IMR-90 (cell line): ENCODE data around the gene ARHGAP23. TPM values are rescaled to one million over a fixed set of nuclear protein-coding genes. Genes with fewer than 3 reads are reported as not detected.

ENCODE experiments used
- ATAC-seq: fragments of 200-7000 bp; cut with Tn5 transposase; 2 replicates; pipeline ENCODE4 v1.9.1; 2020; ENCODE audit warnings: low read depth, mild to moderate bottlenecking, moderate library complexity
- BruUV-seq: library from RNA; stranded (reverse); fragments of 400-500 nt; replicated peaks from 2 replicates; lab custom pipeline; 2021; lab: Mats Ljungman, UMichigan
- CTCF ChIA-PET: fragments of 300-600 bp; formaldehyde crosslinking; extraction: SDS; loops from one replicate; lab custom pipeline; 2021; ENCODE audit warnings: antibody characterized with exemption; lab: Yijun Ruan, JAX
- POLR2A ChIA-PET: fragments of 300-600 bp; sonication (Branson Sonifier 250); formaldehyde crosslinking; loops from one replicate; lab custom pipeline; 2022; ENCODE audit warnings: antibody characterized with exemption; ENCODE audit not compliant: unreplicated experiment; lab: Charles Lee
- DNase-seq: peaks from one replicate; pipeline ENCODE4 v3.0.0; 2013
- H2AFZ ChIP-seq: replicated peaks from 2 replicates; pipeline ENCODE3; 2013; ENCODE audit warnings: low read length, mild to moderate bottlenecking; ENCODE audit not compliant: poor library complexity
- H2AK5ac ChIP-seq: 2 replicates; pipeline ENCODE4 v1.6.1; 2013; ENCODE audit warnings: low read depth, low read length, inconsistent platforms
- H2AK9ac ChIP-seq: replicated peaks from 2 replicates; pipeline ENCODE3; 2013; ENCODE audit warnings: mild to moderate bottlenecking, low read depth, low read length, moderate library complexity; ENCODE audit not compliant: poor library complexity
- H2BK120ac ChIP-seq: 2 replicates; pipeline ENCODE4 v1.6.1; 2013; ENCODE audit warnings: low read depth, low read length, inconsistent platforms
- H2BK15ac ChIP-seq: 3 replicates; pipeline ENCODE4 v1.6.1; 2013; ENCODE audit warnings: low read depth, low read length, inconsistent platforms
- H2BK20ac ChIP-seq: 2 replicates; pipeline ENCODE4 v1.6.1; 2013; ENCODE audit warnings: low read depth, mild to moderate bottlenecking, inconsistent platforms, low read length, moderate library complexity
- H2BK5ac ChIP-seq: 2 replicates; pipeline ENCODE4 v1.6.1; 2013; ENCODE audit warnings: mild to moderate bottlenecking, low read depth, low read length, inconsistent platforms; ENCODE audit not compliant: poor library complexity, severe bottlenecking
- H3K14ac ChIP-seq: replicated peaks from 2 replicates; pipeline ENCODE4 v1.6.1; 2013; ENCODE audit warnings: low read depth, low read length, inconsistent platforms
- H3K18ac ChIP-seq: 2 replicates; pipeline ENCODE4 v1.6.1; 2013; ENCODE audit warnings: low read depth, low read length, control low read depth
- H3K23ac ChIP-seq: 2 replicates; pipeline ENCODE4 v1.6.1; 2013; ENCODE audit warnings: low read depth, low read length, inconsistent platforms
- H3K27ac ChIP-seq: 2 replicates; pipeline ENCODE4 v1.5.1; 2013; ENCODE audit warnings: mild to moderate bottlenecking, control low read depth, low read length; ENCODE audit not compliant: insufficient read depth
- H3K27me3 ChIP-seq: 2 replicates; pipeline ENCODE4 v1.6.1; 2013; ENCODE audit warnings: low read length; ENCODE audit not compliant: control insufficient read depth, insufficient read depth
- H3K36me3 ChIP-seq: 2 replicates; pipeline ENCODE4 v1.6.1; 2013; ENCODE audit warnings: low read length, mixed read lengths; ENCODE audit not compliant: control insufficient read depth, insufficient read depth
- H3K4ac ChIP-seq: 2 replicates; pipeline ENCODE4 v1.6.1; 2013; ENCODE audit warnings: low read depth, low read length, inconsistent platforms
- H3K4me1 ChIP-seq: 2 replicates; pipeline ENCODE4 v1.6.1; 2013; ENCODE audit warnings: low read length, mixed read lengths; ENCODE audit not compliant: control insufficient read depth, insufficient read depth
- H3K4me2 ChIP-seq: 2 replicates; pipeline ENCODE4 v1.6.1; 2013; ENCODE audit warnings: low read depth, mild to moderate bottlenecking, control low read depth, low read length, moderate library complexity
- H3K4me3 ChIP-seq: 2 replicates; pipeline ENCODE4 v1.5.1; 2013; ENCODE audit warnings: low read depth, mild to moderate bottlenecking, control low read depth, low read length, moderate library complexity; ENCODE audit not compliant: insufficient read depth
- H3K56ac ChIP-seq: 2 replicates; pipeline ENCODE4 v1.6.1; 2013; ENCODE audit warnings: low read length, inconsistent platforms; ENCODE audit not compliant: insufficient read depth; ENCODE audit errors: extremely low read depth
- H3K79me1 ChIP-seq, 2 experiments: 2 replicates each; pipeline ENCODE4 v1.6.1; 2013; ENCODE audit warnings: low read length in 2 of 2, inconsistent platforms in 1 of 2, low read depth in 1 of 2
- H3K9ac ChIP-seq: 2 replicates; pipeline ENCODE4 v1.6.1; 2013; ENCODE audit warnings: low read depth, low read length, control low read depth
- H3K9me1 ChIP-seq: 2 replicates; pipeline ENCODE4 v1.6.1; 2013; ENCODE audit warnings: low read length, inconsistent platforms; ENCODE audit not compliant: insufficient read depth
- H3K9me3 ChIP-seq: 2 replicates; pipeline ENCODE4 v1.6.1; 2013; ENCODE audit warnings: low read length; ENCODE audit not compliant: control insufficient read depth, insufficient read depth
- H4K20me1 ChIP-seq: 2 replicates; pipeline ENCODE4 v1.6.1; 2013; ENCODE audit warnings: low read length, inconsistent platforms; ENCODE audit not compliant: insufficient read depth
- H4K5ac ChIP-seq: 2 replicates; pipeline ENCODE4 v1.6.1; 2013; ENCODE audit warnings: mild to moderate bottlenecking, low read depth, low read length, control low read depth
- H4K8ac ChIP-seq, 2 experiments: 2 replicates each; pipeline ENCODE4 v1.6.1; 2013; ENCODE audit warnings: low read depth in 2 of 2, low read length in 2 of 2, control low read depth in 1 of 2, inconsistent platforms in 1 of 2
- H4K91ac ChIP-seq: 2 replicates; pipeline ENCODE4 v1.6.1; 2013; ENCODE audit warnings: low read depth, low read length, inconsistent platforms; ENCODE audit not compliant: insufficient read depth
- BHLHE40 ChIP-seq: fragments of 150-350 bp; IDR thresholded peaks from 2 replicates; pipeline ENCODE4 v1.6.1; 2016; ENCODE audit warnings: mild to moderate bottlenecking, low read depth, low read length
- CEBPB ChIP-seq: IDR thresholded peaks from 2 replicates; pipeline ENCODE4 v1.6.1; 2012; ENCODE audit warnings: low read depth, low read length, improper control_type of control experiment
- CHD1 ChIP-seq: IDR thresholded peaks from 2 replicates; pipeline ENCODE4 v1.6.1; 2012; ENCODE audit warnings: low read depth, low read length, improper control_type of control experiment
- MAFK ChIP-seq: IDR thresholded peaks from 2 replicates; pipeline ENCODE4 v1.6.1; 2012; ENCODE audit warnings: low read depth, low read length, improper control_type of control experiment
- MXI1 ChIP-seq: IDR thresholded peaks from 2 replicates; pipeline ENCODE4 v1.6.1; 2012; ENCODE audit warnings: low read depth, mild to moderate bottlenecking, low read length, moderate library complexity, borderline replicate concordance
- POLR2A ChIP-seq: IDR thresholded peaks from 2 replicates; pipeline ENCODE4 v1.6.1; 2012; ENCODE audit warnings: mild to moderate bottlenecking, low read depth, low read length
- RAD21 ChIP-seq: IDR thresholded peaks from 2 replicates; pipeline ENCODE4 v1.6.1; 2012; ENCODE audit warnings: low read length, improper control_type of control experiment
- USF2 ChIP-seq: fragments of 150-350 bp; IDR thresholded peaks from 2 replicates; pipeline ENCODE4 v1.6.1; 2017; ENCODE audit warnings: mild to moderate bottlenecking, antibody characterized with exemption, low read length, low read depth
- WGBS, 2 experiments: methylation state at CpG; one replicate each; pipeline versions ENCODE4 v1.1.5 to v1.1.7; 2013; ENCODE audit warnings: missing lambda C conversion rate in 2 of 2; ENCODE audit not compliant: insufficient read length in 1 of 2; ENCODE audit errors: extremely low coverage in 2 of 2; 5-methylcytosine and 5-hydroxymethylcytosine counted together
- dilution Hi-C: fragments of 300-500 bp; cut with HindIII; formaldehyde crosslinking; loops from one replicate; pipeline ENCODE4 v1.14.3; 2018; ENCODE audit warnings: low sequenced_read_pairs; ENCODE audit not compliant: unreplicated experiment
- in situ Hi-C: fragments of 300-500 bp; cut with MboI; formaldehyde crosslinking; loops from 3 replicates; pipeline ENCODE4 v1.14.3; 2019; ENCODE audit warnings: low sequenced_read_pairs, inconsistent platforms, mixed read lengths
- intact Hi-C: fragments of 100-400 bp; cut with micrococcal nuclease; formaldehyde crosslinking; loops from 2 replicates; pipeline ENCODE4 v1.10.0; 2022
- polyA plus RNA-seq, 3 experiments: library from polyadenylated mRNA; depleted of rRNA; stranded (reverse); fragments of >200 nt; gene quantifications; 2 replicates each; pipeline ENCODE4 v1.2.3, GENCODE V29; 2012; ENCODE audit warnings: low replicate concordance in 1 of 3
- total RNA-seq: library from RNA; depleted of rRNA; stranded (reverse); fragments of >200 nt; gene quantifications from 2 replicates; pipeline ENCODE4 v1.2.3, GENCODE V29; 2012

The ARHGAP23 gene
- total and polyA plus RNA-seq, 2 of the 4 experiments (the other 2 are of a cell fraction) = 9.3 to 43.3 TPM

- ATAC-seq = no peak
- dilution Hi-C loops = no loop called here
- Histone ChIP-seq H3K9me1 (no peaks in the 10 kb centered on the region), H3K4me3 (no peak overlapping the region), H3K18ac (no peak overlapping the region), H4K5ac (no peak overlapping the region), H3K27ac (no peak overlapping the region), H2AK9ac (no peak overlapping the region), H2BK15ac (no peak overlapping the region), H3K4me1 (no peaks in the 10 kb centered on the region), H3K36me3 (no peaks in the 10 kb centered on the region), H2BK5ac (no peak overlapping the region), H3K56ac (no peak overlapping the region), H3K9me3 (no peaks in the 10 kb centered on the region), H3K79me1 (no peaks in the 10 kb centered on the region), H4K20me1 (no peaks in the 10 kb centered on the region), H2AK5ac (no peak overlapping the region), H3K23ac (no peak overlapping the region), H3K4ac (no peak overlapping the region), H2BK120ac (no peak overlapping the region), H3K4me2 (no peak overlapping the region), H4K8ac (no peak overlapping the region), H3K9ac (no peak overlapping the region), H2AFZ (no peak overlapping the region), H4K91ac (no peak overlapping the region), H2BK20ac (no peak overlapping the region), H3K27me3 (peaks cover 46% of the 10 kb centered on the region), H3K14ac (no peak overlapping the region)
- intact Hi-C loops = no loop called here
- BruUV-seq = no TSS peak
- TF ChIP-seq USF2 (no peak), MAFK (no peak), CEBPB (no peak), CHD1 (no peak), MXI1 (no peak), POLR2A (no peak), BHLHE40 (no peak), RAD21 (no peak)
- no peak for DNase-seq
- POLR2A ChIA-PET = interaction anchor here (0.9 kb wide), 1 partner anchor 9 kb away, joined by 9 read pairs; no protein-coding TSS in a partner anchor
- CTCF ChIA-PET = no interaction called here
- in situ Hi-C loops = no loop called here
- WGBS, 2 experiments = 83% methylated on average over 1 of the region's 11 CpGs; no CpG with 5 or more reads in 1 of the 2 experiments
Observed at GRCh38 chr17:38540514-38541045, 112.3 kb downstream of the ARHGAP23 start.
